HL-60/S4 (cell line): Measurements from ENCODE around the gene ZMYM1.
"Not testable (repeated sequence)": the region's sequence is repeated elsewhere in the genome, so short reads cannot be mapped to it uniquely, and the experiment has no call there.

Experiments used
- in situ Hi-C: fragments of 300-500 bp; cut with MboI; formaldehyde crosslinking; loops from 2 replicates; pipeline ENCODE4 v1.14.3; 2022; ENCODE audit warnings: low sequenced_read_pairs

Gene ZMYM1

GRCh38 chr1:35073265-35073811, 5.8 kb upstream of the ZMYM1 start:
- in situ Hi-C loops, result no loop called here

DNA sequence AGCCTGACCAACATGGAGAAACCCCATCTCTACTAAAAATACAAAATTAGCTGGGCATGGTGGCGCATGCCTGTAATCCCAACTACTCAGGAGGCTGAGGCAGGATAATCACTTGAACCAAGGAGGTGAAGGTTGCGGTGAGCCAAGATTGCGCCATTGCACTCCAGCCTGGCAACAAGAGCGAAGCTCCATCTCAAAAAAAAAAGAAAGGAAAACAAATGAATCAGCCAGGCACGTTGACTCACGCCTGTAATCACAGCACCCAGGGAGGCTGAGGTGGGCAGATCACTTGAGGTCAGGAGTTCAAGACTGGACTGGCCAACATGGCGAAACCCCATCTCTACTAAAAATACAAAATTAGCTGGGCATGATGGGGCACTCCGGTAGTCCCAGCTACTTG, 2.8 kb upstream of the ZMYM1 start:
- in situ Hi-C loops, result not testable (repeated sequence)

DNA sequence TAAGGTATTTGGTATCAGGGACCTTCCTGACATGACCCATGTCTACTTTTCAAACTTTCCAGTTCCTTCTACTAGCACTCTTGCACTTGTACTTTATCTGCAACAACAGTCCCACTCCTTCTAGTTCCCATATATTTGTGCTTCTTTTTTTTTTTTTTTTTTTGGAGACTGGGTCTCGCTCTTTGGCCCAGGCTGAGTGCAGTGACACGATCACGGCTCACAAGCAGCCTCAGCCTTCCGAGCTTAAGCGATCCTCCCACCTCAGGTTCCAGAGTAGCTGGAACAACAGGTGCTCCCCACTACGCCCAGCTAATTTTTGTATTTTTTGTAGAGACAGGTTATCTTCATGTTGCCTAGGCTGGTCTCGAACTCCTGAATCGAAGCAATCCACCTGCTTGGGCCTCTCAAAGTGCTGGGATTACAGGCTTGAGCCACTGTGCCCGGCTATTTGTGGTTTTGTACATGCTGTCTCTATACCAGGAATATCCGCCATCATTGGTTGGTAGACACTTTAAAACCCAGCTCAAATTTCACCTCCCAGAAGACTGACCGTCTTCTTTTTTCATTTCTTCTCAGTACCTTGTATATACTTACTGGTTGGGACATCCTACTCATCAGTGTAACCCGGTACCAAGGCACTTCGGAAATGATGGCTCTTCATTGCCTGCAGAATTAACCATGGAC, 1.1 kb downstream of the ZMYM1 start:
- in situ Hi-C loops, result no loop called here

DNA sequence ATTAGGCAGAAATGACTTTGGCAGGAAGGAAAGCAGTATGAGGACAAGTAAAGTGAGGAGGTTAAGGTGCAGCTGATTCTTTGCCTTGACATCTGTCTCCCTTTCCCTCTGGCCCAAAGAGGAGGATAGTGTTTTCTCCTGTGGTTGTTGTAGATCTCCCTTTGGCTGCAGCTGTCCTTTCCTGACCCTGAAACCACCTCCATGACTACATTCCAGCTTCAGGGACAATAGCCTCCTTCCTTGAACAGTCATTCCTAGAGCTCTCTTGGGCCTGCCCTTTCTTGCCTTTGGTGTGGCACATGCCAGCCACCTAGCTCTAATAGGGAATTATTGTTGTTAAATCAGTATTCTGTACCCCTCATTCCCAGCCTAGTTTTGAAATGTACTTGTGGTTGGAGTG, 6.2 kb downstream of the ZMYM1 start:
- in situ Hi-C loops, result no loop called here

GRCh38 chr1:35097224-35097623, 18.0 kb downstream of the ZMYM1 start:
- in situ Hi-C loops, result no loop called here

- in situ Hi-C loops, result no loop called here
Observed at GRCh38 chr1:35111106-35111505, 31.9 kb downstream of the ZMYM1 start.

DNA sequence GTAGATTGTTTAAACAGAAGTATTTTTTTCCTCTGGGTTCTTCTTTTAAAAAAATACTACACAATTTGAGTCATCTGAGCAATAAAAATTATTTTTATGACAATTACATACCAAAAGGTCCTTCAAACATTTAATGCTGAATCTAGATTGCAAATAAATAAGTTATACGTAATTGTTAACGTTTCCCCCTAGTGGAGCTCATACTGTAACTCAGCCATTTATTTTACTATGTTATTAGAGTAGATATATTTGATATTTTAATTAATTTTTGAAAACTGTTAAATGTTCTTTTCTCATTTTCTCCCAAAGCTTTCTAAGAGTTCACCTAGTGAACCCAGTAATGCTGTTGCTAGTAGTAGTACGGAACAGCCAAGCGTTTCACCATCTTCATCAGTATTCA, 33.5 kb downstream of the ZMYM1 start:
- in situ Hi-C loops, result no loop called here

GRCh38 chr1:35115459-35116383, 36.5 kb downstream of the ZMYM1 start:
- in situ Hi-C loops, result no loop called here

DNA sequence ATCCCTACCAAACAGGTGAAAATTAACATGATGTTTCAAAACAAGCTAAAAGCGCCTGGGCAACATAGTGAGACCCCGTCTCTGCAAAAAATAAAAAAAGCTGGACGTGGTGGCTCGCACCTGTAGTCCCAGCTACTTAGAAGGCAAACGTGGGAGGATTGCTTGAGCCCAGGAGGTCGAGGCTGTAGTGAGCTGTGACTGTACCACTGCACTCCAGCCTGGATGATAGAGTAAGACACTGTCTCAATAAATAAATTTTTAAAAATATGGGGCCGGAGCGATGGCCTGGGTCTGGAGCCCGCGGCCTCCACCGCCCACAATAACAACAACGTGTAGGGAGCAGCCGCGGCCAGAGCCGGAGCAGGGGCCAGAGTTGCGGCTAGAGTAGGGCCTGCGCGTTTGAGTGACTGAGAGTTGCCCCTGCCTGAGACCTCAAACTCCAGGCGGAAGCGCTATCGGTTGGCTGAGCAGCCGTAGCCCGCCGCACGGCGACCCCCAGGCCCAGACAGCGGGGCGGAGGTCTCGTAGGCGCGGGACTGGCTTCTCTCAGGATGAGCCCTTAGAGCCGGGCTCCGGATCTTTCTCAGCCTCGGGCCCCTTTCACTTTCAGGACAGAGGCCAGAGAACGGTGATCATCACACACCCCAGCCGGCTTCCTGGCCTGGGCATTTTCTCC, 41.4 kb downstream of the ZMYM1 start:
- in situ Hi-C loops, result no loop called here

GRCh38 chr1:35122311-35122710, 43.1 kb downstream of the ZMYM1 start:
- in situ Hi-C loops, result no loop called here

DNA sequence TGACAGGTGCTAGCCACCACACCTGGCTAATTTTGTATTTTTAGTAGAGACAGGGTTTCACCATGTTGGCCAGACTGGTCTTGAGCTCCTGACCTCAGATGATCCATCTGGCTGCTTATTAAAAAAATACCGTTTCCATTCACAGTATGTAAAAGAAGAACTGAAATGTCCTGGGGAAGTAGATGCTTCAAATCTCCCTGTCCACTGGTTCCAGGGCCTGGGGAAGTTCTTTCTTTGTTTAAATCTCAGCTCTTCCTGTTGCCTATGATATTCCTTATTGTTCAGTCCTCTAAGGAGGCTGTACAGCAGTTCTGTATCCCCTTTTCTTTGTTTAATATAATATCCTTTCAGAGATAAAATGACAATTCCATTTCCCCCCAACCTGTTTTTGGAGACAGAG, 47.4 kb downstream of the ZMYM1 start:
- in situ Hi-C loops, result no loop called here

GRCh38 chr1:35129080-35129479, 49.9 kb downstream of the ZMYM1 start:
- in situ Hi-C loops, result no loop called here

DNA sequence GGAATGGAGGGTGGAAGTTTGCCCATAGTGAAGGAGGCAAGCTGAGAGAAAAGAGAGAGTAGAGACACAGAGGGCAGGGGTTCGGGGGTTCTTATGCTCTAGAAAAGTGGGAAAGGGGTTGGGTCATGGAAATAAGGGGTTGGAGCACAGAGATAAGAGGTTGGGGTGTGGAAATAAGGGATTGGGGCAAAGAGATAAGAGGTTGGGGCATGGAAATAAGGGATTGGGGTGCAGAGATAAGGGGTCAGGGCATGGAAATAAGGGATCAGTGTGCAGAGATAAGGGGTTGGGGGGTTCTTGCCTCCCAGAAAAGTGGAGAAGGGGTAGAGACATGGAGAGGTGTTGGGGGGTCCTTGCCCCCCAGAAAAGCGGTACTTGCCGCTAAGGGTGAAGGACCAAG, 57.6 kb downstream of the ZMYM1 start:
- in situ Hi-C loops, result no loop called here

GRCh38 chr1:35137590-35137989, 58.4 kb downstream of the ZMYM1 start:
- in situ Hi-C loops, result not testable (repeated sequence)

GRCh38 chr1:35142294-35142693, 63.1 kb downstream of the ZMYM1 start:
- in situ Hi-C loops, result not testable (repeated sequence)

DNA sequence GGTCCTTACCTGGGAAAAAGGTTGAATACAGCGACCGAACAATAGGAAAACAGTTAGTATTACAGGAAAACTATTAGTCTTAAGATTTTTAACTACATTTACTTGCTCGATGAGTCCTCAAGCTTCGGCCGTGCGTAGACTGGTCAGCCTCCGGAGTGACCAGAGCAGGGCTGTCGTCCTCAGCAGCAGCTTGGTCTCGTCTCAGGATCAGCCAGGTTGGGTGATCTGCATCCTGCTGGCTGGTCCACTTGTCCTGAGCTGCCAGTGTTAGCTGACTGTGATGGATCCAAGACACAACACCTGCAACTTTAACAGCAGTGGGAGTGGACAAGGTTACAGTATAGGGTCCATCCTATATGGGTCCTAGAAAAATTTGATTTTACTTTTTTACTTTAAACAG, 63.5 kb downstream of the ZMYM1 start:
- in situ Hi-C loops, result not testable (repeated sequence)

GRCh38 chr1:35143737-35144508, 64.7 kb downstream of the ZMYM1 start:
- in situ Hi-C loops, result no loop called here

DNA sequence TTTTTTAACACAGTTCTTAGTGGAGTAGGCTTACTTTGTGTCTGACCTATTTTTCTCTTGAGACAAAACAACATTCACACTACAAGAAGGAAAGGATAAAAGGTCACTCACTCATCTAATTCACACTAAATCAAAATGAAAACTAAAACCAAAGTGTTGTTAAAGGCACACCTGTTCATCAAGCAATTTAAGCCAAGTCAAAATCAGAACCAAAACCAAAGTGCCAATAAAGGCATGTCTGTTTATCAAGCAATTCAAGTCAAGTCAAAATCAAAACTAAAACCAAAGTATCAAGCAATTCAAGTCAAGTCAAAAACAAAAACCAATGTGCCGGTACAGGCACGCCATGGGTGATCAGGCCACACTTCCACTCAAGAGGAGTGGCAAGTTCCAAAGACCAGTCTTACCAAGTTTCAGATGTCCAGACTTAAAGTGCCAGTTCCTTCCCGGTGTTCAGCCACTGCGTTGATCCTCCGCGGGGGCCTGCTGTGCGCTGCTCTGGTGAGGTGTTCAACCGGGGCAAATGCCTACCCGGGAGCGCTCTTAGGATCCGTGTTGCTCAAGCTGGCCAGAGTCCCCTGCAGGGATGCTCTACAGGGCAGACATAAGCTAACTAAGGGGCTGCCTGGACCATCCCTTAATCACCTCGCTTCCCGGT, 66.8 kb downstream of the ZMYM1 start:
- in situ Hi-C loops, result not testable (repeated sequence)

DNA sequence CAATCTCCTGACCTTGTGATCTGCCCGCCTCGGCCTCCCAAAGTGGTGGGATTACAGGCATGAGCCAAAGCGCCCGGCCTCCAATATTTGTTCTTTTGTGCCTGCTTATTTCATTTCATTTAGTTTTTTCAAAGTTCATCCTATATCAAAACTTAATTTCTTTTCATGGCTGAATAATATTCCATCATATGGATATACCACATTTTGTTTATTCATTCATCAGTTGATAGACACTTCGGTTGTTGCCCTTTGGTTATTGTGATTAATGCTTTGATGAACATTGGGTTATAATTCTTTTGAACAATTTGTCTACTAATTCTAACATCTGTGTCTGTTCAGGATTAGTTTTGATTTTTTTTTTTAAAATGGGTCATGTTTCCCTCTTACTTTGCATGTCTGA, 72.0 kb downstream of the ZMYM1 start:
- in situ Hi-C loops, result no loop called here

- in situ Hi-C loops, result no loop called here
Observed at GRCh38 chr1:35164893-35165292, 85.7 kb downstream of the ZMYM1 start.
